Body of pancreas (tissue), 4 donors: ENCODE measurements around the gene TMEM52.

Source experiments
- CTCF ChIP-seq, 7 experiments: fragments of 450-650 bp in 4 of 7; fragments of 200-600 bp in 3 of 7; sonication (generic) in 3 of 7; IDR thresholded peaks; one replicate each; pipeline ENCODE4 v1.5.1; 2016 to 2019; ENCODE audit warnings: antibody characterized with exemption in 7 of 7
- POLR2A ChIP-seq, 3 donors: fragments of 450-650 bp; IDR thresholded peaks; one replicate each; pipeline ENCODE4 v1.6.1; 2016; ENCODE audit warnings: antibody characterized with exemption in 3 of 3, mild to moderate bottlenecking in 2 of 3

GRCh38 chr1:1941211-1941841, 22.2 kb upstream of the TMEM52 start:
- TF ChIP-seq CTCF (IDR thresholded peaks at IDR 0.05): no peak
- TF ChIP-seq POLR2A (IDR thresholded peaks at IDR 0.05): no peak
